ENCODE results near the gene PLXNA4. TPM values are rescaled to one million over a fixed set of nuclear protein-coding genes. Genes with fewer than 3 reads are reported as not detected.

PLXNA4 gene
- total and polyA plus RNA-seq, 11 donors, result 1.8 to 22.1 (median 10.5) TPM

GRCh38 chr7:132499065-132499464 lies 77.2 kb downstream of the PLXNA4 start:
- DNase-seq (no peak), ATAC-seq (no peak)
- H3K4me1 ChIP-seq, result peaks cover 0 to 29% (median 6%) of the 10 kb centered on the region in 12 donors
- intact Hi-C loops (cut with DNase I), result no loop called here
- no peak overlapping the region for H3K4me3 ChIP-seq
- H3K9me3 ChIP-seq, result no peaks in the 10 kb centered on the region
- TF ChIP-seq CTCF (IDR thresholded peaks at IDR 0.05) (no peak), POLR2A (IDR thresholded peaks at IDR 0.05) (no peak)
- no peak overlapping the region for H3K27ac ChIP-seq
- no peaks in the 10 kb centered on the region for H3K27me3 ChIP-seq
- no peaks in the 10 kb centered on the region for H3K36me3 ChIP-seq
- WGBS, 4 donors, result 57 to 71% (median 68%) methylated on average over 3 of the region's 3 CpGs

- no peak for ATAC-seq
- no peaks in the 10 kb centered on the region for H3K27me3 ChIP-seq
- 62 to 81% (median 77%) methylated on average over 4 of the region's 4 CpGs for WGBS, 4 donors
- no peak for DNase-seq
- no peaks in the 10 kb centered on the region for H3K36me3 ChIP-seq
- TF ChIP-seq CTCF (IDR thresholded peaks at IDR 0.05) (no peak), POLR2A (IDR thresholded peaks at IDR 0.05) (no peak)
- H3K4me1 ChIP-seq, result peaks cover 0 to 29% (median 6%) of the 10 kb centered on the region in 12 donors
- no peaks in the 10 kb centered on the region for H3K9me3 ChIP-seq
- no peak overlapping the region for H3K4me3 ChIP-seq
- intact Hi-C loops (cut with DNase I), result no loop called here
- H3K27ac ChIP-seq, result no peak overlapping the region
Measured at GRCh38 chr7:132498319-132498718, 78.0 kb downstream of the PLXNA4 start.

GRCh38 chr7:132497098-132497497 lies 79.2 kb downstream of the PLXNA4 start:
- intact Hi-C loops (cut with DNase I), result no loop called here
- no peak overlapping the region for H3K27ac ChIP-seq
- WGBS, 4 donors, result 65 to 88% (median 87%) methylated on average over 5 of the region's 5 CpGs

GRCh38 chr7:132495936-132496335 lies 80.3 kb downstream of the PLXNA4 start:
- Histone ChIP-seq H3K27ac (no peak overlapping the region), H3K4me1 (peaks cover 0 to 25% (median 6%) of the 10 kb centered on the region in 12 donors), H3K4me3 (no peak overlapping the region), H3K36me3 (no peaks in the 10 kb centered on the region), H3K27me3 (no peaks in the 10 kb centered on the region), H3K9me3 (no peaks in the 10 kb centered on the region)
- intact Hi-C loops (cut with DNase I), result no loop called here
- 66 to 75% (median 70%) methylated on average over 3 of the region's 3 CpGs for WGBS, 4 donors
- ATAC-seq, result no peak
- no peak for DNase-seq
- TF ChIP-seq CTCF (IDR thresholded peaks at IDR 0.05) (no peak), POLR2A (IDR thresholded peaks at IDR 0.05) (no peak)

More at GRCh38 chr7:132497098-132497497, 79.2 kb downstream of the PLXNA4 start:
- DNase-seq (no peak), ATAC-seq (no peak)
- no peak for TF ChIP-seq CTCF (IDR thresholded peaks at IDR 0.05)
- no peak for TF ChIP-seq POLR2A (IDR thresholded peaks at IDR 0.05)
- H3K4me3 ChIP-seq, result no peak overlapping the region
- H3K36me3 ChIP-seq, result no peaks in the 10 kb centered on the region
- peaks cover 0 to 31% (median 6%) of the 10 kb centered on the region in 12 donors for H3K4me1 ChIP-seq
- no peaks in the 10 kb centered on the region for H3K9me3 ChIP-seq
- no peaks in the 10 kb centered on the region for H3K27me3 ChIP-seq
